HEK293T (cell line): Measurements from ENCODE around the gene LRP1B.

Experiments
- L3MBTL2 ChIP-seq: fragments of 450-650 bp; conservative IDR thresholded peaks from 2 replicates; pipeline ENCODE4 v1.6.1; 2016; ENCODE audit warnings: mild to moderate bottlenecking
- SP1 ChIP-seq: fragments of 450-650 bp; IDR thresholded peaks from 2 replicates; pipeline ENCODE4 v1.6.1; 2017

GRCh38 chr2:140994856-140995255 lies 1136.0 kb downstream of the LRP1B start:
- TF ChIP-seq L3MBTL2 (no peak), SP1 (no peak)
